SIG-M5 treated with dmso at 0.1 percent for 504 hours (cell line): Measurements from ENCODE around the gene TSEN2.
"Not testable (repeated sequence)": the region's sequence is repeated elsewhere in the genome, so short reads cannot be mapped to it uniquely, and the experiment has no call there.

Source experiments
- DNase-seq: peaks from one replicate; lab custom pipeline; 2025; ENCODE audit not compliant: unreplicated experiment; lab: John Stamatoyannopoulos, UW

TSEN2 gene

DNA sequence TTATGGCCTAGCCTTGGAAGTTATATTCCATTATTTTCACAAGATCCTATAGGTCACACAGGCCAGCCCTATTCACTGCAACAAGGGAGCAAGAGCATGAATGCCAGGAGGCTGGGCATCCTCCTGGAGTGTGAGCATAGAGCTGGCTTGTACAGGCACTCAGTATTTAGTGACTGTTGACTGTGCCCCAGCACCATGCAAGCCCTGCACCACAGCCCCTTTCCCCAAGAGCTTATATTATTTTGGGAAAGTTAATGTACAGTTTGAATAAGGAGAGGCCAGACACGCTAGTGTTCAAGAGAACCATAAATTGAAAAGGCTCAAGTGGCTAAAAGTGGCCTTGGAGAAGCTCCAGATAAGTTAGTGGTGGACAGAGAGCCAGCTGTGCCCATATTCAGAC, 32.3 kb upstream of the TSEN2 start:
- no peak for DNase-seq

DNA sequence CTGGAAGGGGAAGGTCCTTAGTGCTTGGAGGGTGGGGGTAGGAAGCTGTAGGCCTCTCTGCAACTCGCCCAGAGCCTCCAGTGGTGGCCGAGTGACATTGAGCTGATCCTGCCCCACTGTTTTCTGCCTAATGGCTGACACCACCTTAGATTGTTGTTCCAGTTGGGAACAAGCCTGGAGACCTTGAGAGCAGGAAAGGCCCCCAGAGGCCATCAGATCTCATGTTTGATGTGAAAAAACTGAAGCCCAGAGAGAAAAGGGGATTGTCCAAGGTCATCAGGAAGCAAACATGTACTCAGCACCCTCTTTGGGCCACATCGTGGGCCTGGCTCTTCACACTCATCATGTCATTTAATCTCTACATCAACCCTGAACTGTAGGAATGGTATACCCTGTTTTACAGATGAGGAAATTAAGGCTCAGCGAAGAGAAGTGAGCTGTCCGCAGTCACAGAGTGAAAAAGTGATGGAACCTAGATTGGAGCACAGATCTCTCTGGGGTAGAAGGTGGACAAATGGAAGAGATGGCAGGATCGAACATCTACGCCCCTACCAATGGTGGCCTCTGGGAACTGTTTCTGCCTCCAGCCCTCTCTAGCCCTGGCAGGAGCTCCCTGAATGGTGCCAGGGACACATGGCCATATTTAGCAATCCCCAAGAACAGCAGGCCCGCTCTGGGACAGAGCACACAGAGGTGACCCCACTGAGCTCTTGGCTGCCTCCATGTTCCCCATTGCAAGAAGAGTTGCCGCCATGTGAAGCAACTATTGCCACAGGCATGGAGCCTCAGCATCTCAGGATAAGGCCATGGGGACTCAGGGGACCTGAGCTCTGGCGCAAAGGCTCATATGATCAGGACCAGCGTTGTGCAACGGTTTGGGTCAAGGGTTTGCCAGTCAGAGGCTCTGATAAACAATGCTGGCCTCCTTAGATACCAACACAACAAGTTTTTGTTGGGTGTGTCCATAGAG, 31.6 kb upstream of the TSEN2 start:
- DNase-seq: no peak

DNA sequence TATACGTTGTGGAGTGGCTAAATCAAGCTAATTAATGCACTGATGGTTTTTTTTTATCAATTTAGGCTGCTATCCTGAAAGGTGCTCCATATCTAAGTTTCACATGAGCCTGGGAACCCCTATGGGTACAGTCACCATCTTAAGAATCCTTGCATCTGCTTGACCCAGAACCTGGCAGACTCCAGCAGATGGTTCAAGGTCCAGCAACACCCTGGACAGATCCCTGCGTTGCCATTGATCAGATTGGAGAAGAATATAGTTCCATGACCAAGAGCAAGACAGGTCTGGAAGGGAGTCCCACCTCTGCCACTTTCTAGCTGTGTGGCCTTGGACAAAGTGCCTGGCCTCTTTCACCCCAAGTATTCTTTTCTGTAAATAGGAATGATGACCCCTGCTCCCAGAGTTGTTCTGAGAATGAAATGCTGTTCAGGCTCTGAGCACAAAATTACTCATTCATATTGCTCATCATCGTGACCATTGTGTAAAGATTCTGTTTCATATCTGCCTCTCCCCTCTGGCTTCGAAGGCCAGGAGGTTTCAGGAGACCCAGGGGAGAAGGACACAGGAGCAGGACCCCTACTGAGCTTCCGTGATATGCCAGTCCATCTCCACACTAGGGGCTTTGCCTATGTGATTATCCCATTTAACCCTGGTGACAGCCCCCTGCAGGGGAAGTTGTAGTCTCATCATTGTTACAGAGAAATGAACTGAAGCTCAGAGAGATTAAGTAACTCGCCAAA, 30.0 kb upstream of the TSEN2 start:
- peak; percentile 46 for DNase-seq

DNA sequence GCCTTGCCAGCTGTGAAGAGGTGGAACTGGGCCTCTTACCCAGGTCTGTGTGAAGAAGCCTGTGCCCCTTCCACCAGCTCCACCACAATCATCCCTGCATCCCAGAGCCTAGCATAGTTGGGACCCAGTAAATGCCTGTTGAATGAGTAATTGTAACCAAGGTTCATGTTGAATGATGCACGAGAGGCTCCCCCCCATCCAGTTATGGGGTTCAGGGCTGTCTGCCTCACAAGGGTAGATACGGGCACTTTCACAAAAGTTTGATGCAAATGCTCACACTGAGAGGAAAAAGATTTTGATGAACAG, 29.5 kb upstream of the TSEN2 start:
- no peak for DNase-seq

DNA sequence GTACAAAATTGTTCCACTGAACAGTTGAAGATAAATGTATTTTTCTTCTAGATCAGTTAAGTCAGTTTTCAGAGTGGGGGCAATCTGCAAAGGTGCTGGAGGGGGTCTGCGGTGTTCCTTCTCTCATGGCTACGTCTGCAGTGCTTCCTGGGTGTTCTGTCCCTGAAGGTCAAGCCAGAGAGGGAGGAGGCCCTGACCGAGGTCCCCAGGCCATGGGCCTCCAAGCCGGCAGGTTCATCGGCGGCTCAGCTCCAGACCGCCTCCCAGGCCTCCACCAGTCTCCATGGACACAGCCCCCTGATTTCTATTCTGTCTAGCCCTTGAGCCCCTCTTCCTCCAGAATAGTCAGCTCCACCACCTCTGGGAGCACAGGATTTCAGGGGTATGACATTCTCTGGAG, 28.5 kb upstream of the TSEN2 start:
- DNase-seq: no peak

DNA sequence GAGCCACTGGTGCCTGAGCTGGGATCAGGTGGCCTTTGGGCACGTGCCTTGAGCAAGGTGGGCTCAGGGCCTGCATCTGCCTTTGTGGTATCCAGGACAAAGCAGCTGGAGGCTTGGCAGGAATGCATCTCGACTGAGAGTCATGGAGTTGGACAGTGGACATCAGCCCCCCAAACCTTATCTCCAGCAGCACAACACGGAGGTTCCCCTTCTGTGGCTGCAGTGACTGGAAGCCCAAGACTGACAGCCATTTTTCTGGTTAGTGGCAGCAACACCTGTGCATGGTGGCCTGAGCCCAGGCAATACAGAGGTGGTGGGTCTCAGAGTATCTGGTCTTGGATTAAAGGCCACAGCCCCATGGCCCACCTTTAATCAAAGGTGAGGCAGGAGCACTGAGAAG, 27.8 kb upstream of the TSEN2 start:
- no peak for DNase-seq

DNA sequence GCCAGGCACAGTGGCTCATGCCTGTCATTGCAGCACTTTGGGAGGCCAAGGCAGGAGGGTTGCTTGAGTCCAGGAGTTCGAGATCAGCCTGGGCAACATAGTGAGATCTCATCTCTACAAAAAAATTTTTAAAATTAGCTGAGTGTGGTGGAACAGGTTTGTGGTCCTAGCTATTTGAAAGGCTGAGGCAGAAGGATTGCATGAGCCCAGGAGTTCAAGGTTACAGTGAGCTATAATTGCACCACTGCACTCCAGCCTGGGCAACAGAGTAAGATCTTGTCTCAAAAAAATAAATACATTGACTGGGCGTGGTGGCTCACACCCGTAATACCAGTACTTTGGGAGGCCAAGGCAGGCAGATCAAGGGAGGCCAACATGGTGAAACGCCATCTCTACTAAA, 26.9 kb upstream of the TSEN2 start:
- not testable (repeated sequence) for DNase-seq

DNA sequence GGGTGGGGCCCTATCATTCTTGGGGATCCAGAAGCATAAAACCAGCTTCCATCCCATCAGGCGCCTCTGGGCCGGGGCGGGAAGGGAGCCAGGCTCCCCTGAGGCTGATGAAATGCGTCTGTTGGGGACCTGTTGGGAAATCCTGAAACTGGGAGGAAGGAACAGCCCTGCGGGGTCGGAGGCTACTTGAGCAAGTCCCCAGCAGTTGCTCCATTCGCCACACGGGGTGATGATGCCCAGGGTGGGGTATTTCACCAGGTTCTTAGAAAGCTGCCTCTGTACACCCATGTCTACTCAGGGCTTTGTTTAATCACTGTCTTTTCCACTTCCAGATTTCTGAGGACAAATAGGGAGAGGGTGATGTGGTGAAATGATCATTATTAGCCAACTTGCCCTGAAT, 25.4 kb upstream of the TSEN2 start:
- peak; percentile 98 for DNase-seq

DNA sequence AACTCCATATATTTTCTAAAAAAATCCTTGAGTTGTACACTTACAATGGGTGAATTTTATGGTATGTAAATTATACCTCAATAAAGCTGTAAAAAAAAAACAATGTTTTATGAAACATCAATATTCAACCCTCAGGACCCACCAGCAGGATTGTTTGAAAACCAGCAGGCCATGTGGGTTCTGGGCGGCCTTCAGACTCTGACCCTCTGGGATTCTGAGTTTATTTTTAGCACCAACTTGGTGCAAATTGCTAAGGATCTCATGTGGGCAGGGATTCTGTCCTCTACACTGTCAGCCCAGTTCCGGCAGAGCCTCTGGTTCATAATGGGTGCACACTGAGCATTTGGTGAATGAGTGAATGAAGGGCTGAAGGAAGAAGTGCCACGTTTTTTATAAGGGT, 24.2 kb upstream of the TSEN2 start:
- DNase-seq: no peak

DNA sequence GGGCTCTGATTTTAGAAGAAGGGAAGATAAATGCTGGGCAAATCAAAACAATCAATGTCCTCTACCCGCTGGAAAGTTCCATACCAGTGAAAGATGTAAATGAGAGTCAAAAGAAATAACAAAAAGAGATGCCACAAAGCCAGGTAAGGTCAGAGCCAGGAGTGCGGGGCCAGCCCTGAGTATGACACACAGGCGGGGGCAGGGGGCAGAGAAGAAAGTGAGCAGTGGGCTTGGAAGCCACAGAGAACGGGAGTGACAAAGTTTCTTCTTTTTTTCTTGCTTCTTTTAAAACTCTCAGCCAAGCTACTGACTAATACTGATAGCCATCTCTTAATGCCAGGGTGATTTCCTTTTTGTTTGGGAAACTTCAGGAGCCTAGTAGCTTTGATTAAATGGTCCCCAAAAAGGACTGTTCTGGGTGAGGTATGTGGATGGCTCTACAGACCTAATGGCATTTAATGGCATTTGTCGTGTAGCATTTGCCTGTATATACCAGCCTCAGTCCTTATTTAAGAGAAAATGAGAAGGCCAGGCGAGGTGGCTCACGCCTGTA, 23.1 kb upstream of the TSEN2 start:
- no peak for DNase-seq

DNA sequence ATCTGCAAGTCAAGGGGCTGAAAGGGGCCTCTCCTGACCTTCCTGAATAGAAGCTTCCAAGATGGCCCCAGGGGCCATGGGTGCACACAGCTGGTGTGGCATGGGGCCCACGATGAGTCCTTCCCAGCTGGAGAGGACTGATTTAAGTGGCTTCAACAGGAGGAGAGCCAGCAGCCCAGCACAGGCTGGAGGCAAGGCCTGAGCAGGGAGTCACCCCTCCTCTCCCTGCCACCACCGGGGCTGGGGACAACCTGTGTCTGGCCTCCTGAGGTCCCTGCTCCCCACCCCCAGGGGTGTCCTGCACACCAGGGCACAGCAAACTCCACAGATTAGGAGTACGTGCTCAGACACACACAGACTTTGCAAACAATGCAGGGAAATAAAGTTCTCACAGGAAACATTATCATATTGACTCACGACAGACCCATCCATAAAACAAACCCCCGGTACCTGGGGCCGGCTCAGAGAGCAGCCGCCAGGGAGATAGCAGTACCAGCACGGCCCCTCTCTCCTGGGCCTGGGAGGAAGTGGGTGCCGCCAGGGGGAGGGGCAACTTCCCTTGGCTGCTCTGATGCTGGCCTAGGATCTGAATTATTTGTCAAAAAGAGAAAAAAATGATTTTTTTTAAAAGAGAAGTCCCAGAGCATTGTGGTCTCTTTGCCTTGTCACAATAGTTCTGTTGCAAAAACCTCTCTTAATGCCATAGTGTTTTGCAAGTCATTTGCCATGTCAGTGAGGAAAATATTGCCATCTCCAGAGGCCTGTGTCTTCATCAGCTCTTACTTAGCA, 21.9 kb upstream of the TSEN2 start:
- peak; percentile 90 for DNase-seq

DNA sequence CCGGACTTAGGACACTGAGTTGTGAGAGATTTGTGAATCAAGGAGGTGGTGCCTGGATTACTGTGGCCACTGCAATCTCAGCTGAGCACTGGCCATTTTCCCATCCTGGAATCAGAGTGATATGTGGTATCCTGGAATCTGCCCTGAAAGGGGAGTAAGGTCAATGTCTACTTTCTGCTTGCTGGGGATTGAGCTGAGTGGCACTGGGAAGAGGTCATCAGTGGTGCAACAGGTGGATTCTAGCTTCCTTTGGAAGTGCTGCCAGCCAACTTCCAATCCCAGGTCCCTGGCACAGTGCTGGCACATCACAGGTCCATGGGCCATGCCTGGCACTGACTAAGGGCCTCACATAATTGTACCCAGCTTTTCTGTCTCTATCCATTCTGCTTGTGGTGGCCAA, 20.6 kb upstream of the TSEN2 start:
- DNase-seq: no peak

DNA sequence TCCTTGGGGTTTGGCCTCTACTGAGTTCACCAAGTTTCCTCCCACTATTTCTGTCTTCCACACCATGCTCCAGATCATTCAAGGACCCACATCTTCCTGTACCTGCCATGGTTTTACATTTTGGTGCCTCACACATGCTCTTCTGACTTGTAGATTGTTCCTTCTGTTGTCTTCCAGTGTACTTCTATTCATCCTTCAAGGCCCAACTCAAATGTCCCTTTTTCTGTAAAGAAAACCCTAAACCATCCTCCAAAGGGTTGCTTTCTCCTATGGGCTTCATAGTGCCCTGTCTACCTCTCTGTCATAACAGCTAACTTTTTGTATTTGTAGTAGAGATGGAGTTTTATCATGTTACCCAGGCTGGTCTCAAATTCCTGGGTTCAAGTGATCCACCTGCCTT, 20.1 kb upstream of the TSEN2 start:
- no peak for DNase-seq

DNA sequence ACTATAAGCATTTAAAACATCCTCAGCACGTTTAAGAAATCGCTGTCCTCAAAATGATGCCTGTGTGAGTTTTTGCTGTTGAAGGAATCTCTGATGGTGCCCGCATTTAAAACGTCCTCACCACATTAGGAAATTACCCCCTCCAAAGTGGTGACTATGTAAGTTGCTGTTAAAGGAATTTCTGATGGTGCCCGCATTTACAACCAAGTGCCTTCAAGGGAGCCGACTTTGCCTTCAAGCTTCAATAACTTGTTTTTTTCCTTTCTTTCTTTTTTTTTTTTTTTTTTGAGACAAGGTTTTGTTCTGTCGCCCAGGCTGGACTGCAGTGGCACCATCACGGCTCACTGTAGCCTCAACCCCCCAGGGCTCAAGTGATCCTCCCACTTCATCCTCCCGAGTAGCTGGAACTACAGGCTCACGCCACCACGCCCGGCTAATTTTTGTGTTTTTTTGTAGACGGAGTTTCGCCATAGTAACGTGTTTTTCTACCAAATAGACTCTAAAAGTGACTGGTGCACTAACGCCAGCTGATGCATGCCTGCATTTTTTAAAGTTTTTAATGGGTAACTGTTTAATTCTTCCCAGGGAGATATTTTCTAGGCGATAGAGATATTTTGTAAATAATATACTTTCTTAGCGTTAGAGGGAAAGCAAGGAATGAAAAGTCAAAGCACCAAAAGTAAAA, 19.0 kb upstream of the TSEN2 start:
- no peak for DNase-seq

DNA sequence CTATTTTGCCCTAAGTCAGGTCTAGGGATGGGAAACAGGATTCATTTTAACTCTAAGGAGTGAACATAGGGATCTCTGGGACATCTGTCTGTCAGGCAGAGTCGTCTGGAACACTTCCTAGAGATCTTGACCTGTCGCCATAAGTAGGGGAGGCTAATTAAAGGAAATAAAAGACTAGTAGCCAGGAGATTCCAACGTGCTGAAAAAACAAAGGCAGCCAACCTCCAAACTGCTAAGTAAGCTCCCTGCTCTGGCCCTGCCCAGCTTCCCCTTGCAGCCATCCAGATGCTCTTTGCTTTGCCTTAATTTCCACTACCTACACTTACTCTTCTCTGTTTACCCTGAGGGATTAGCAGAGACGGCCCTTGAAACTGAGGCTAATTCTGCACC, 18.4 kb upstream of the TSEN2 start:
- no peak for DNase-seq

DNA sequence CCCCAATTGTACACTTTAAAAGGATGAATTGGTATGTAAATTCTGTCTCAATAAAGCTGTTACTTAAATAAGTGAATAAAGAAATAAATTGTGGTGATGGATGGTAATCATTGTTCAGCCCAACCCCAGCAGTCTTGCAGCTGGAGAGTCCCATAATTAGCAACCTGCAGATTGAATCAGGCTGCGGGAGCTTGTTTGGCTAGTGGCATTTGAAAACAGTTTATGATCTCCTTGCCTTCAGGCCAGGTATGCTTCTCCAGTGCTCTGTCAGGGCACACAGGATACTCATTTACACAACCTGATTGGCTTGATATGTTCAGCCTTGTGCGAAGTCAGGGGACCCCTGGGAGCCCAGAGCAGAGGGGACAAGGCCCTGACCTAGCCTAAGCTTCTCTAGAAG, 16.5 kb upstream of the TSEN2 start:
- DNase-seq: no peak

DNA sequence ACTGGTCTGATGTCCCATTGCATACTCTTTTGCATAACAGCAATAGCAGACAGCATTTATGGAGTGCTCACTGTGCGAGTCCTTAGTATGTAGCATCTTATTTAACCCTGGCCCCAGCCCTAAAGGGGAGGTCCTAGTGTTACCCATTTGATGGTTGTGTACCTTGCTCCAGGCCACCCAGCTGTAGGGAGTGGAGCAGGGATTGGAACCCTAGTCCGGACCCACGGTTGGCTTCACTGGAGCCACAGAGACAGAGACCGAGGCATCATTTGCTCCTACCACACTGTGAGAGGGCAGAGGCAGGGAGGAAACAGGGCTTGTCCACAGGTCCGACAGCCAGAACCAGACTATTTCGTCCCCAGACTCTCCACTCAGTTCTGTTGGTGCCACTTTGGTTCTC, 16.0 kb upstream of the TSEN2 start:
- DNase-seq: no peak

DNA sequence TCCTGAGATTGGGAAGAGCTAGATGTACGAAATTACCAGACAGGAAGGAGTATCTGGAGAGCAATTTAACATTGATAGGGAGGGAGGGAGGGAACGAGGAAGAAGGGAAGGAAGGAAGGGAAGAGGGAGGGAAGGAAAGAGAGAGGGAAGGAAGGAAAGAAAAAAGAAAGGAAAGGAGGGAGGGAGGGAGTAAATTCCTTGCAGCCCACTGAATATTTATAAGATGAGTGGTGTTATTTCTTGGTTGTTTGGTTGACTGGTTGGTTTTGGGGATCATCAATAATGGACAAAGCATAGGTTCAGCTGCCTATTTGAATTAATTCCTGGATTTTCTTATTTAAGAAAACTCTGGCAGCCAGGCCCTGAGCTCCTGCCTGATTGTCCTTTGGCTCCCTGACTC, 15.5 kb upstream of the TSEN2 start:
- DNase-seq: no peak

DNA sequence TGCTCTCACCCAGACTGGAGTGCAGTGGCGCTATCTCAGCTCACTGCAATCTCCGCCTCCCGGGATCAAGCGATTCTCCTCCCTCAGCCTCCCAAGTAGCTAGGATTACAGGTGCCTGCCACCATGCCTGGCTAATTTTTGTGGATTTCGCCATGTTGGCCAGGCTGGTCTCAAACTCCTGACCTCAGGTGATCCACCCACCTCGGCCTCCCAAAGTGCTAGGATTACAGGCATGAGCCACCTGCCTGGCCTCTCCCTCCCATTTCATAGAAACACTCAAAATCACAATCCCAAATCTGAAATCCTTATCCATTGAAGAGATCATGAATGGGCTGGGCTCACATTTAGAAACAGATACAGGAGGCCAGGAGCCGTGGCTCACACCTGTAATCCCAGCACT, 15.1 kb upstream of the TSEN2 start:
- DNase-seq: not testable (repeated sequence)

DNA sequence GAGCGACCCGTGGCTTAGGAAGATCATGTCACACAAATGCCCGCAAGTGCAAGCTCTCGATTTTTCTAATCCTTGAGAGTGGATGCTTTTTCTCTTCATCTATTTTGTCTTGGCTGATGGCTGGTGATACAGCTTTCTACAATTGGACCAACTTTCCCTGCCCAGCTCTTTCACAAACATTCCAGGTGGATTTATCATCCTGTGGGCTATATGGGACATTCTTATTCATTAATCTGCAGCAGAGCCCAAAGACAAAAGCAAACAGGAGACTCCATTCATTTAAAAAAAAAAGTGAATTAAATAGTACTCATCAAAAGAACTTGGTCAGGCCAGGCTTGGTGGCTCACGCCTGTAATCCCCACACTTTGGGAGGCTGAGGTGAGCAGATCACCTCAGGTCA, 14.2 kb upstream of the TSEN2 start:
- no peak for DNase-seq

DNA sequence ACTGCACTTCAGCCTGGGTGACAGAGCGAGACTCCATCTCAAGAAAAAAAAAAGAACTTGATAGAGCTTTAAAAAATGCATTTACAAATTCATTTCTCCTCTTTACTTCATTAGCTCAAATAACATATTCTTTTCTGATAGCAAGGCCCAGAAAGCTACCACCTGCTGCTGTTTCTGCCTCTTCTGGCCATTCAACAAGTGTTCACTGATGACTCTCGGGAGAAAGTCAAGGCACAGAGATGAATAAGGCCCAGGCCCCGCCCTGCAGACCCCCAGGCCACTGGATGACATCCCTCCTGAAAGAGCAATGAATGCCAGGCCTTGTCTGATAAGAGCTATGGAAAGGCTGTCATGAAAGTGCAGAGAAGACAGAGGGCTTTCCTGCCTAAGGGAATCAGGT, 13.6 kb upstream of the TSEN2 start:
- DNase-seq: no peak
